Measurements from ENCODE around the gene SEC11A.
"Not testable (repeated sequence)": the region's sequence is repeated elsewhere in the genome, so short reads cannot be mapped to it uniquely, and the experiment has no call there.

SEC11A gene

GRCh38 chr15:84750583-84751092, 34.7 kb upstream of the SEC11A start:
- no peaks in the 10 kb centered on the region for H3K27me3 Mint-ChIP-seq
- peaks cover 67% of the 10 kb centered on the region for H3K4me1 Mint-ChIP-seq
- H3K27ac Mint-ChIP-seq, result peak overlapping the region; percentile 6
- peak overlapping the region; percentile 92 for H3K4me3 Mint-ChIP-seq
- H3K9me3 Mint-ChIP-seq, result no peaks in the 10 kb centered on the region
- CTCF ChIA-PET, result interaction anchor here (2.5 kb wide), 1 partner anchor 96 kb away, joined by 11 read pairs; the partner anchor contains the start of gene WDR73
- peaks cover 45% of the 10 kb centered on the region for H3K36me3 Mint-ChIP-seq
- no peak for DNase-seq

DNA sequence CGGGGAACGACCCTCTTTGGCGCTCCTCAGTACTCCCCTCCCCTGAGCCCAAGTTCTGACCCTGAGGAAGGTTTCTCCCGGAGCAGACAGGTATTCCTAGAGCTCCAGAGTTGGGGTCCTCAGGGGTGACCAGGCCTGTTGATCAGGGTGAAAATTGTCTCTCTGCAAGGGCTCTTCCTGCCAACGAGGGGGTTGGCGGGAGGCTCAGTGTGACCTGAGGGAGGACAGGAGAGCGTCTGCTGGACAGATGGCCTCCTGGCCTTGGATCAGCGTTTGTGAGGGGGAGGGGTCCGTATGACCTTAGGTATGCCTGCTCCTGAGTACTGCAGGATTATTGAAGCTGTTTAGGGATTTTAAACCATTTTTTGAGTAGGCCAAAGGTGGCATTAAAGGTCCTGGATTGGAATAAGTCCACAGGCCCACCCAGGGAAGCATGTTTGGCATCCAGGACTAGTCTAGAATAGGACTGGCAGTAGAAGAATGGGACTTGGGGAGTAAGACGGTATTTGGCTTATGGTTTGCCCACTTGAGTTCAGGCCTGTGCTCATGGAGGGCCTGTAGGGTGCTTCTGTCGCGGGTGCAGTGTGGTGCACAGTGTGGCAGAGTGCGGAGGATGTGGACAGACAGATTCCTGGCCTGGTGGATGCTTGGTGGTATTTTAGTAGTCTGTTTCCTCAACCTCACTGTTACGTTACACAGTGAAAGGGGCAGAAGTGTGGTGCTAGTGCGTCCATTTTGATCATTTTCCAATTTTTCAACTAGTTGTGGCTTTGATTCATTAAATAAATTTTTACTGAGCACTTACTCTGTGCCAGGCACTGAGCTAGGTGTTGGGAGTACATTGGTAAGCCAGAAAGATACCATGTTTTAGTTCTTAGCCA, 33.4 kb upstream of the SEC11A start:
- H3K36me3 Mint-ChIP-seq, result peaks cover 42% of the 10 kb centered on the region
- peak overlapping the region; percentile 92 for H3K4me3 Mint-ChIP-seq
- H3K9me3 Mint-ChIP-seq, result no peaks in the 10 kb centered on the region
- H3K27ac Mint-ChIP-seq, result peak overlapping the region; percentile 93
- H3K27me3 Mint-ChIP-seq, result no peaks in the 10 kb centered on the region
- peak; percentile 72 for DNase-seq
- H3K4me1 Mint-ChIP-seq, result peaks cover 66% of the 10 kb centered on the region
- CTCF ChIA-PET, result interaction anchor here (0.9 to 2.5 kb wide), 6 partner anchors 11 to 129 kb away, joined by 3 to 11 read pairs (median 4); partner anchors contain the start of genes SEC11A and WDR73

DNA sequence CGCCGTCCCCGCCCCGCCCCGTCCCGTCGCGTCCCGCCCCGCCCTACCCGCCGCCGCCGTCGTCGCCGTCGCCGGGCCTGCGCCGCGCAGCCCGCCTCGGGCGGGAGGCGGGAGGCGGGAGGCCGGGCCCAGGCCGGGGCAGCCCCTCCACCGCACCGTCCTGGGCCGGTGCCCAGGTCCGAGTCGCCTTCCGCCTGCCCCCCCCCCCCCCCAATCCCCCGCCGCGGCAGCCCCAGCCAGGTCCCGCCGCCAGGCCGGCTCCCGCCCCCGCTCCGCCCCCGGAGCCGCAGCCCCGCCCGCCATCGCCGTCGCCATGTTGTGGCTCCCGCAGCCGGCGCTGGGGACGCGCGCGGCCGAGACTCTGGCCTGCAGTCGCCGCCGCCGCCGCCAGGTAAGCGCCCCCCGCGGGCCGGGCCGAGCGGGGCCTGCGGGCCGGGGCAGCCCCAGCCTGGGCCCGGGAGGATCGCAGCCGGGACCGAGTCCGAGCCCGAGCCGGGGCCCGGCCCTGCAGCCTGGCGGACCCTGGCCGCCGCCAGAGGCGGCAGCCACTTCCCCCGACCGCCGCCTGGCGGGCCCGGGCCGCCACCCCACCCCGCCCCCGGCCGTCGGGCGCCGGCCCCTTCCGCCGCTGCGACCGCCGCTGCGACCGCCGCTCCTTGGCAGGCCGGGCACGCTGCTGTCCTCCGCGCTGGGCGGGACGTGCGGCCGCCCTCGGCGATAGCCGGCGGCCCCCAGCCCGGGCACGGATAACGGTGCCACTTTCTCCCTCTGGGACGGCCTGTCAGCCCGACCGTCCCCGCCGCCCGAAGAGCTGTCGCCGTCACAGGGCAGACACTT, 32.6 kb upstream of the SEC11A start, which contains the start of gene ZNF592:
ZNF592 (plus strand) TSS at position 319 of the 837 bp plus-strand sequence. CDS start 34,084 bp downstream, outside the sequence.
- Mint-ChIP-seq H3K4me1 (peaks cover 60% of the 10 kb centered on the region), H3K27ac (peak within 1 kb of the TSS; percentile 96), H3K9me3 (no peaks in the 10 kb centered on the region), H3K4me3 (peak within 1 kb of the TSS; percentile 92), H3K36me3 (peaks cover 34% of the 10 kb centered on the region), H3K27me3 (no peaks in the 10 kb centered on the region)
- CTCF ChIA-PET, result interaction anchor here (0.9 to 2.5 kb wide), 9 partner anchors 11 to 130 kb away, joined by 3 to 11 read pairs (median 5); partner anchors contain the start of genes SEC11A and WDR73
- peak; percentile 86 for DNase-seq

- H3K27me3 Mint-ChIP-seq, result no peaks in the 10 kb centered on the region
- H3K27ac Mint-ChIP-seq, result peak overlapping the region; percentile 96
- H3K4me1 Mint-ChIP-seq, result peaks cover 57% of the 10 kb centered on the region
- peak; percentile 81 for DNase-seq
- H3K9me3 Mint-ChIP-seq, result no peaks in the 10 kb centered on the region
- CTCF ChIA-PET, result interaction anchor here (0.7 to 1.5 kb wide), 5 partner anchors 10 to 34 kb away, joined by 3 to 8 read pairs (median 5); partner anchors contain the start of gene SEC11A
- H3K4me3 Mint-ChIP-seq, result peak overlapping the region; percentile 85
- H3K36me3 Mint-ChIP-seq, result peaks cover 29% of the 10 kb centered on the region
Measured at GRCh38 chr15:84747416-84748273, 31.7 kb upstream of the SEC11A start.

GRCh38 chr15:84741121-84741520, 25.2 kb upstream of the SEC11A start:
- Mint-ChIP-seq H3K4me3 (no peak overlapping the region), H3K27ac (no peak overlapping the region), H3K27me3 (no peaks in the 10 kb centered on the region), H3K4me1 (peaks cover 37% of the 10 kb centered on the region), H3K9me3 (no peaks in the 10 kb centered on the region), H3K36me3 (peaks cover 4% of the 10 kb centered on the region)
- CTCF ChIA-PET, result no interaction called here
- DNase-seq, result no peak

- H3K27me3 Mint-ChIP-seq, result no peaks in the 10 kb centered on the region
- DNase-seq, result no peak
- H3K4me1 Mint-ChIP-seq, result peaks cover 39% of the 10 kb centered on the region
- H3K4me3 Mint-ChIP-seq, result no peak overlapping the region
- peaks cover 4% of the 10 kb centered on the region for H3K36me3 Mint-ChIP-seq
- H3K9me3 Mint-ChIP-seq, result no peaks in the 10 kb centered on the region
- CTCF ChIA-PET, result no interaction called here
- no peak overlapping the region for H3K27ac Mint-ChIP-seq
Measured at GRCh38 chr15:84740691-84741090, 24.8 kb upstream of the SEC11A start.

DNA sequence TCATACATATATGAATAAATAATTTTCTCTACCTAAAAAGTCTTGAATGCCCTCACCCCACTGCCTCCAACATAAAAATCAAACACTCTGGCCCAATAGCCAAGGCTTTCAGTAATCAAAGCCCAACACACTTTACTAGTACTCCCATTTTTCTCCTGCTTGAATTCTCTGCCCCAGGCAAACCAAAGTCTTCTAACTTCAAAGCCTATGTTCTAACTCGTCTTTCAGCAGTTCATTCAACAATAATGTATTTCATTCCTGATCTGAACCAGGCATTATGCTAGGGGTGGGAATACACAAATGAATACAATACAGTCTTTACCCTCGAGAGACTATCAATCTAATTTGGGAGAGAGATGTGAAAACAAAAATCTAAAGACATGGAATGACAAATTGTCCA, 21.1 kb upstream of the SEC11A start:
- peaks cover 2% of the 10 kb centered on the region for H3K36me3 Mint-ChIP-seq
- peak overlapping the region; percentile 94 for H3K27ac Mint-ChIP-seq
- no peak for DNase-seq
- CTCF ChIA-PET, result interaction anchor here (0.6 to 0.8 kb wide), 2 partner anchors 10 to 30 kb away, joined by 3 read pairs; no protein-coding TSS in a partner anchor
- H3K4me1 Mint-ChIP-seq, result peaks cover 58% of the 10 kb centered on the region
- H3K9me3 Mint-ChIP-seq, result no peaks in the 10 kb centered on the region
- no peak overlapping the region for H3K4me3 Mint-ChIP-seq
- no peaks in the 10 kb centered on the region for H3K27me3 Mint-ChIP-seq

GRCh38 chr15:84736375-84736774, 20.4 kb upstream of the SEC11A start:
- Mint-ChIP-seq H3K4me1 (peaks cover 62% of the 10 kb centered on the region), H3K9me3 (no peaks in the 10 kb centered on the region), H3K27ac (peak overlapping the region; percentile 94), H3K4me3 (peak overlapping the region; percentile 8), H3K27me3 (no peaks in the 10 kb centered on the region), H3K36me3 (peaks cover under 1% of the 10 kb centered on the region)
- DNase-seq, result peak; percentile 88
- CTCF ChIA-PET, result interaction anchor here (1.7 to 3.5 kb wide), 5 partner anchors 9 to 19 kb away, joined by 8 to 21 read pairs (median 11); partner anchors contain the start of gene SEC11A

DNA sequence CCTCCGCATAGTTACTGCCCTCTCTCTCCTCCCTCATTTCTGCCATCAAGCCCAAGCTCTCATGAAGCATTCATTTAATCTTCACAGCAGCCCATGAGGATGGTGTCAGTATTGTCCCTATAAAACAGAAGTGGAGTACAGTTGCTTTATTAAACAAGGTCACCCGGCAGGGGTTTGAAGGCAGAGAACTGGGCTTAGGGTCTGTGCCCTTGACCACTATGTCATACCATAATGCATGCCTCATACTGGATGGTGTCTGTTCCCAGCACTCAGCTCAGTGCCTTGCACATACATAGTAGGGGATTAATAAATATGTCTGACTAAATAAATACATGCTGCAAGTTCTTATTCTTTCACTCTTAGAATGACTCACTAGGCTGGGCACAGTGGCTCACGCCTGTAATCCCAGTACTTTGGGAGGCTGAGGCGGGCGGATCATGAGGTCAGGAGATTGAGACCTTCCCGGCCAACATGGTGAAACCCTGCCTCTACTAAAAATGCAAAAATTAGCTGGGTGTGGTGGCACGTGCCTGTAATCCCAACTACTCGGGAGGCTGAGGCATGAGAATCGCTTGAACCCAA, 19.6 kb upstream of the SEC11A start:
- CTCF ChIA-PET, result interaction anchor here (0.7 to 3.5 kb wide), 10 partner anchors 10 to 100 kb away, joined by 3 to 21 read pairs (median 7); partner anchors contain the start of gene SEC11A
- H3K27ac Mint-ChIP-seq, result peak overlapping the region; percentile 94
- not testable (repeated sequence) for H3K36me3 Mint-ChIP-seq, H3K9me3 Mint-ChIP-seq, H3K27me3 Mint-ChIP-seq
- H3K4me1 Mint-ChIP-seq, result peaks cover 65% of the 10 kb centered on the region
- peak overlapping the region; percentile 64 for H3K4me3 Mint-ChIP-seq
- peak; percentile 40 for DNase-seq

DNA sequence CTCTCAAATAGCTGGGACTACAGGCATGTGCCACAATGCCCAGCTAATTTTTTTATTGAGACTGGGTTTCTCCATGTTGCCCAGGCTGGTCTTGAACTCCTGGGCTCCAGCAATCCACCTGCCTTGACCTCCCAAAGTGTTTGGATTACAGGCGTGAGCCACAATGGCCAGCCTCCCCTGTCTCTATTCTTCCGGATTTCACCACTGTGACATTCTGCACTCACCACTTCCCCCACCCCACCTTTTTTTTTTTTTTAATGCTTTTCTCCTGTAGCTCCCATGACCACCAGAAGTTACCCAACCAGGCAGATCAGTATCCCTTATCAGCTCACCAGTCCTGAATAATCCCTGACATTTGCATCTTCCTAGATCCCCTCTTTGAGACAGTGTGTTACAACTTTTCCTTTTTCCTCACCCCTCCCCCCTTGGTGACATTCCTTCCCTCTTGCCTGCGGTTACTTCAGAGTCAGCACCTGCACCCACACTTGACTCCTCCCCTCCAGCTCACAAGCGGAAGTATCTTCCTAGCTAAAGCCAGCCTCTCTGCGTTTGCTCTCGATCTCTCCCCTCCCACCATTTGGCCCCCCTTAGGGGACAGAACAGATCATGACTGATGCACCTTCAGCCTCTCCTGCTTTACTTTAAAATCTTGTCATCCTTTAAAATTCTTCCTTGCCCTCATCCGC, 19.0 kb upstream of the SEC11A start:
- Mint-ChIP-seq H3K27ac (peak overlapping the region; percentile 94), H3K4me3 (peak overlapping the region; percentile 64), H3K27me3 (no peaks in the 10 kb centered on the region), H3K9me3 (no peaks in the 10 kb centered on the region), H3K4me1 (peaks cover 65% of the 10 kb centered on the region), H3K36me3 (peaks cover 1% of the 10 kb centered on the region)
- peak; percentile 86 for DNase-seq
- CTCF ChIA-PET, result interaction anchor here (0.9 to 3.5 kb wide), 9 partner anchors 9 to 100 kb away, joined by 3 to 21 read pairs (median 8); partner anchors contain the start of gene SEC11A

- CTCF ChIA-PET, result no interaction called here
- DNase-seq, result no peak
- Mint-ChIP-seq H3K9me3 (no peaks in the 10 kb centered on the region), H3K27me3 (no peaks in the 10 kb centered on the region), H3K4me3 (no peak overlapping the region), H3K27ac (no peak overlapping the region), H3K36me3 (peaks cover 1% of the 10 kb centered on the region), H3K4me1 (peaks cover 69% of the 10 kb centered on the region)
Measured at GRCh38 chr15:84731774-84732173, 15.8 kb upstream of the SEC11A start.

GRCh38 chr15:84727429-84727828, 11.5 kb upstream of the SEC11A start:
- CTCF ChIA-PET, result interaction anchor here (3.6 kb wide), 1 partner anchor 8 kb away, joined by 13 read pairs; no protein-coding TSS in a partner anchor
- H3K27ac Mint-ChIP-seq, result peak overlapping the region; percentile 42
- no peaks in the 10 kb centered on the region for H3K9me3 Mint-ChIP-seq
- H3K36me3 Mint-ChIP-seq, result peaks cover 3% of the 10 kb centered on the region
- H3K4me1 Mint-ChIP-seq, result peaks cover 64% of the 10 kb centered on the region
- no peak for DNase-seq
- no peak overlapping the region for H3K4me3 Mint-ChIP-seq
- H3K27me3 Mint-ChIP-seq, result no peaks in the 10 kb centered on the region

All from activated naive CD4-positive, alpha-beta T cell treated with anti-CD3 and anti-CD28 coated beads, Interleukin-2, amount 10 ng/mL, durations not matched to agents 7 days and 5 days (primary cell).